NCI-H460 (cell line): ENCODE results near the gene IFT20. TPM values are rescaled to one million over a fixed set of nuclear protein-coding genes. Genes with fewer than 3 reads are reported as not detected.

Experiments
- DNase-seq: peaks from one replicate; pipeline ENCODE4 v3.0.0-alpha.2; 2016; ENCODE audit warnings: low read depth; ENCODE audit errors: extremely low read depth
- total RNA-seq: library from RNA; depleted of rRNA; stranded (reverse); fragments of >200 nt; shearing (Covaris generic); gene quantifications from 2 replicates; pipeline ENCODE4 v1.2.3, GENCODE V29; 2014

Gene IFT20
- total RNA-seq, 1 experiment from 2014 or later, result 47.5 TPM

GRCh38 chr17:28338056-28338768, 2.9 kb upstream of the IFT20 start:
- DNase-seq, result no peak

- peak; percentile 76 for DNase-seq
Measured at GRCh38 chr17:28335959-28336871, 943 bp upstream of the IFT20 start.

GRCh38 chr17:28334666-28335200, 539 bp downstream of the IFT20 start:
- DNase-seq, result no peak

- no peak for DNase-seq
Measured at GRCh38 chr17:28334171-28334570, 1.1 kb downstream of the IFT20 start.

- DNase-seq, result no peak
Measured at GRCh38 chr17:28333083-28333746, 2.1 kb downstream of the IFT20 start.

- DNase-seq, result no peak
Measured at GRCh38 chr17:28331891-28332420, 3.3 kb downstream of the IFT20 start.

GRCh38 chr17:28330671-28331070, 4.6 kb downstream of the IFT20 start:
- no peak for DNase-seq

- DNase-seq, result no peak
Measured at GRCh38 chr17:28328325-28328724, 6.9 kb downstream of the IFT20 start.

- DNase-seq, result no peak
Measured at GRCh38 chr17:28327709-28328108, 7.6 kb downstream of the IFT20 start.

- no peak for DNase-seq
Measured at GRCh38 chr17:28327031-28327607, 8.2 kb downstream of the IFT20 start.

- no peak for DNase-seq
Measured at GRCh38 chr17:28326114-28326513, 9.2 kb downstream of the IFT20 start.

- DNase-seq, result no peak
Measured at GRCh38 chr17:28325211-28325610, 10.1 kb downstream of the IFT20 start.

GRCh38 chr17:28324781-28325180, 10.5 kb downstream of the IFT20 start:
- DNase-seq, result no peak

- DNase-seq, result no peak
Measured at GRCh38 chr17:28324267-28324745, 11.0 kb downstream of the IFT20 start.

- no peak for DNase-seq
Measured at GRCh38 chr17:28320215-28321061, 14.8 kb downstream of the IFT20 start.

- no peak for DNase-seq
Measured at GRCh38 chr17:28319598-28319935, 15.7 kb downstream of the IFT20 start.

- DNase-seq, result peak; percentile 98
Measured at GRCh38 chr17:28318759-28319597, 16.3 kb downstream of the IFT20 start, which contains the start of gene TMEM97. Gene TMEM97 (plus strand): TSS chr17:28319200. CDS start chr17:28319240, 40 bp downstream.

- DNase-seq, result no peak
Measured at GRCh38 chr17:28317966-28318758, 17.1 kb downstream of the IFT20 start.
